ENCODE results near the gene PRRC2A.

The PRRC2A gene

GRCh38 chr6:31580438-31580740 is 40.1 kb upstream of the PRRC2A start:
- H3K4me3 ChIP-seq (ENCODE audit: control insufficient read depth, low read depth, low read length): peak overlapping the region; percentile 83
- no peak for DNase-seq (ENCODE audit: low read depth)
- TF ChIP-seq, protein P1, sequence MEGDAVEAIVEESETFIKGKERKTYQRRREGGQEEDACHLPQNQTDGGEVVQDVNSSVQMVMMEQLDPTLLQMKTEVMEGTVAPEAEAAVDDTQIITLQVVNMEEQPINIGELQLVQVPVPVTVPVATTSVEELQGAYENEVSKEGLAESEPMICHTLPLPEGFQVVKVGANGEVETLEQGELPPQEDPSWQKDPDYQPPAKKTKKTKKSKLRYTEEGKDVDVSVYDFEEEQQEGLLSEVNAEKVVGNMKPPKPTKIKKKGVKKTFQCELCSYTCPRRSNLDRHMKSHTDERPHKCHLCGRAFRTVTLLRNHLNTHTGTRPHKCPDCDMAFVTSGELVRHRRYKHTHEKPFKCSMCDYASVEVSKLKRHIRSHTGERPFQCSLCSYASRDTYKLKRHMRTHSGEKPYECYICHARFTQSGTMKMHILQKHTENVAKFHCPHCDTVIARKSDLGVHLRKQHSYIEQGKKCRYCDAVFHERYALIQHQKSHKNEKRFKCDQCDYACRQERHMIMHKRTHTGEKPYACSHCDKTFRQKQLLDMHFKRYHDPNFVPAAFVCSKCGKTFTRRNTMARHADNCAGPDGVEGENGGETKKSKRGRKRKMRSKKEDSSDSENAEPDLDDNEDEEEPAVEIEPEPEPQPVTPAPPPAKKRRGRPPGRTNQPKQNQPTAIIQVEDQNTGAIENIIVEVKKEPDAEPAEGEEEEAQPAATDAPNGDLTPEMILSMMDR (conservative IDR thresholded peaks at IDR 0.05; ENCODE audit: control insufficient read depth, insufficient read depth, low read depth, low read length): no peak

DNA sequence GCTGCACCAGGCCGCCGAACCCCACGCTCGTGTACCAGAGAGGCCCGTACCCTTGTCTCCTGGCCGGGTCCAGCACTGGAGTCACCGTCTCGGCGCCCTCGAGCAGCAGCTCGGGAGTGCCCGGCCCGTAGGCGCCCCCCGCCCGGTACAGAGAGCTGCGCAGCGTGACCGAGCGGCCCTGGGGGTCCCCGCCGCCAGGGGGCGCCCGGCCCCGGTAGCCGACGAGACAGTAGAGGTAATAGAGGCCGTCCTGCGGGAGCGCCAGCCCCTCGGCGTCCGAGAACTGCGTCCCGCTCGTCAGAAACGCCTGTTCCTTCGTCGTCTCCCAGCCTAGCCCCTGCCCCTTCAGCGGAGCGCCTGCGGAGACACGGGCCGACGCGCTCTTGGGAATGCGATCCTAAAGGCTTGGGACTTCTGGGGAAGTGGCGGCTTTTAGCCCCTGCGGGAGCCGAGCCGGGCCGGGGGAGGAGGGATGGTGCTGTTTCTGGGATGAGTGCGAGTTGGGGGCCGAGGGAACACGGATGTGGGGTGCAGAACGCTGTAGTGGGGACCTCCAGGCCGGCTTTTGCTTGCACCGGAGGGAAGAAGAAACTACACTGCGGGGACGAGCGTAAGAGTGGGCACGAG is 39.6 kb upstream of the PRRC2A start:
- TF ChIP-seq, protein P1 (conservative IDR thresholded peaks at IDR 0.05; ENCODE audit: control insufficient read depth, insufficient read depth, low read depth, low read length): peak; percentile 49
- DNase-seq (ENCODE audit: low read depth): peak; percentile 66
- H3K4me3 ChIP-seq (ENCODE audit: control insufficient read depth, low read depth, low read length): peak overlapping the region; percentile 83

DNA sequence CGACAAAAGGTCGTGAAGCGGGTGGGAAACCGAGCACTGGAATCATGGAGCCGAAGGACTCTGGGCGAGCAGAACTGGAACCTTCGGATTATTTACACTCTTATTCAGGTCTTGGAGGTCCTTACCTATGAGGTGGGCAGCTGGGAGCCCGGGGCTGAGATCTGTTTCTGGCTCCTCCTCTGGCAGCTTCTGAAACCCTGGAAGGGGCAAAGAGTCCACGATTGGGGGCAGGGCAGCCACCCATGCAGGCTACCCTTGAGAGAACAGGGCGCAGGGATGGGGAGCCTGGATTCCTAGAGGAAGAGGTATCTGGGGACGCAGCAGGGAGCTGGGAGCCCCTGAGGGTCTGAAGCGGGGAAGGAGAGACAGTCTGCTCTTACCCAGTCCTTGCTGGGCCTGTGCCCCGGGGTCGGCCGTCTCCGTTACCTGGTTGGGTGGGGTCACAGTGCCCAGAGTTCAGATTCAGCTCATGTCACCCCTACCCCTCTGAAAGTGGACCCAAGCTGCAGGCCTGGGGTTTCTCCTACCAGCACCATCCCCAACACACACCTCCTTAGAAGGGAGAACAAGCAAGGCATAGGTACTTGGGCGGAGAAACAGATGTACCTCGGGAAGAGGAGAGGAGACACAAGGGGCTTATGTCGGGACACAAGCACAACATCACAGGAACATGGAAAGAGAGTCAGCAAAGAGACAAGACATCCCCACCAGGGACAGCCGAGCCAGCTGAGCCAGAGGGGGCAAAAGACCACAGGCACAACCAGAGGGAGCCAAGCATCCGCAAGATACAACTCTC is 38.9 kb upstream of the PRRC2A start:
- H3K4me3 ChIP-seq (ENCODE audit: control insufficient read depth, low read depth, low read length): peak overlapping the region; percentile 83
- DNase-seq (ENCODE audit: low read depth): no peak
- TF ChIP-seq, protein P1 (conservative IDR thresholded peaks at IDR 0.05; ENCODE audit: control insufficient read depth, insufficient read depth, low read depth, low read length): no peak

GRCh38 chr6:31582230-31582643 is 38.3 kb upstream of the PRRC2A start, which contains the start of gene LTB:
Gene LTB (minus strand): TSS chr6:31582424. CDS start chr6:31582417, 7 bp downstream.
- TF ChIP-seq, protein P1 (conservative IDR thresholded peaks at IDR 0.05; ENCODE audit: control insufficient read depth, insufficient read depth, low read depth, low read length): no peak
- no peak for DNase-seq (ENCODE audit: low read depth)
- peak within 1 kb of the TSS; percentile 83 for H3K4me3 ChIP-seq (ENCODE audit: control insufficient read depth, low read depth, low read length)

GRCh38 chr6:31585491-31585890 is 35.0 kb upstream of the PRRC2A start:
- TF ChIP-seq, protein P1 (conservative IDR thresholded peaks at IDR 0.05; ENCODE audit: control insufficient read depth, insufficient read depth, low read depth, low read length): peak; percentile 44
- peak; percentile 19 for DNase-seq (ENCODE audit: low read depth)
- no peak overlapping the region for H3K4me3 ChIP-seq (ENCODE audit: control insufficient read depth, low read depth, low read length)

DNA sequence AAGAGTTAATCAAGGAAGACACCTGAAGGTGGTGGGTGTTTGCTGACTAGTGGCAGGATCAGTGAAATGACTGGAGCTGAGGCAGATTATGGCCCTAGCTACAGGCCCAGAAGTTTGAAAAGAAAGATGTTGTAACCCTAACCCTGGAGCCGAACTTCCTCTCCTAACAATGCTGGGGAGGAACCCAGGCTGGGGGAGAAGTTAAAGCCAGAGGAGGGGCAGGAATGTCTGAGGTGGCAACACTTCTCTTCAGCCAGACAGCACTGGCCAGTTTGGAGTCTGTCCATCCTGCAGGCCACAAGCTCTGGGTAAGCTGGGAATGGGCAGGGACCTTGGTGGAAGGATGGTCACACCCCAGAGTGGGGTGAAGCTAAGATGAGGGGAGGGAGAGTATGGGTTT is 34.5 kb upstream of the PRRC2A start, which contains the start of gene LST1:
TSS of gene LST1 (plus strand) at position 270 of the 400 bp plus-strand sequence. CDS start 1,023 bp downstream, outside the sequence.
- TF ChIP-seq, protein P1 (conservative IDR thresholded peaks at IDR 0.05; ENCODE audit: control insufficient read depth, insufficient read depth, low read depth, low read length): no peak
- DNase-seq (ENCODE audit: low read depth): no peak
- H3K4me3 ChIP-seq (ENCODE audit: control insufficient read depth, low read depth, low read length): no peak within 1 kb of the TSS

Measured in fibroblast of mammary gland (primary cell).